CD4-positive, alpha-beta T cell (primary cell): ENCODE measurements around the gene NTHL1. TPM values are rescaled to one million over a fixed set of nuclear protein-coding genes. Genes with fewer than 3 reads are reported as not detected.
"Not testable (repeated sequence)": the region's sequence is repeated elsewhere in the genome, so short reads cannot be mapped to it uniquely, and the experiment has no call there.

Source experiments
- ATAC-seq: fragments of 200-7000 bp; cut with Tn5 transposase; one replicate; pipeline ENCODE4 v1.10.0; 2022; ENCODE audit warnings: mild to moderate bottlenecking; ENCODE audit not compliant: poor library complexity
- CTCF ChIA-PET: fragments of 350-600 bp; sonication (Branson Sonifier 250); formaldehyde crosslinking; loops from one replicate; lab custom pipeline; 2021; ENCODE audit warnings: antibody characterized with exemption, inconsistent platforms; lab: Charles Lee
- POLR2A ChIA-PET: fragments of 350-600 bp; sonication (Branson Sonifier 250); formaldehyde crosslinking; loops from one replicate; lab custom pipeline; 2021; ENCODE audit warnings: antibody characterized with exemption, inconsistent platforms; lab: Charles Lee
- DNase-seq, 14 experiments: peaks; one replicate each; pipeline ENCODE4 v3.0.0-alpha.2; 2013 to 2020; ENCODE audit warnings: mixed read lengths in 2 of 14
- H3K27ac ChIP-seq, 2 donors: one replicate each; pipeline versions ENCODE4 v1.5.1 to v1.7.0; 2013; ENCODE audit warnings: low read length in 2 of 2, low read depth in 1 of 2, mild to moderate bottlenecking in 1 of 2
- H3K27me3 ChIP-seq, 2 experiments: 1 replicate in 1 of 2; 2 replicates in 1 of 2; pipeline versions ENCODE4 v1.6.1 to v1.7.0; 2013; ENCODE audit warnings: low read length in 2 of 2, control low read depth in 1 of 2, mild to moderate bottlenecking in 1 of 2, moderate library complexity in 1 of 2; ENCODE audit not compliant: insufficient read depth in 2 of 2, control insufficient read depth in 1 of 2
- H3K36me3 ChIP-seq: one replicate; pipeline ENCODE4 v1.6.1; 2013; ENCODE audit warnings: low read length, control low read depth; ENCODE audit not compliant: insufficient read depth
- H3K4me1 ChIP-seq: one replicate; pipeline ENCODE4 v1.6.1; 2013; ENCODE audit warnings: low read length, control low read depth; ENCODE audit not compliant: insufficient read depth
- H3K4me3 ChIP-seq: one replicate; pipeline ENCODE4 v1.5.1; 2013; ENCODE audit warnings: mild to moderate bottlenecking, low read length, moderate library complexity
- H3K9me3 ChIP-seq, 2 experiments: 1 replicate in 1 of 2; 2 replicates in 1 of 2; pipeline versions ENCODE4 v1.6.1 to v1.7.0; 2013; ENCODE audit warnings: low read length in 2 of 2, mild to moderate bottlenecking in 2 of 2, control low read depth in 1 of 2, moderate library complexity in 1 of 2; ENCODE audit not compliant: control insufficient read depth in 1 of 2, insufficient read depth in 1 of 2
- H3K27ac Mint-ChIP-seq: one replicate; pipeline ENCODE4 v1.8.0; 2020; ENCODE audit warnings: mixed read lengths
- H3K27me3 Mint-ChIP-seq: one replicate; pipeline ENCODE4 v1.8.0; 2021; ENCODE audit warnings: mixed read lengths
- H3K36me3 Mint-ChIP-seq: one replicate; pipeline ENCODE4 v1.8.0; 2021; ENCODE audit warnings: low read depth, mixed read lengths
- H3K4me1 Mint-ChIP-seq: one replicate; pipeline ENCODE4 v1.8.0; 2021; ENCODE audit warnings: low read depth, mixed read lengths
- H3K4me3 Mint-ChIP-seq: one replicate; pipeline ENCODE4 v1.8.0; 2020; ENCODE audit warnings: mild to moderate bottlenecking, mixed read lengths
- H3K9me3 Mint-ChIP-seq: one replicate; pipeline ENCODE4 v1.8.0; 2020; ENCODE audit warnings: mixed read lengths
- intact Hi-C, 2 experiments: fragments of 100-400 bp; cut with DNase I in 1 of 2; cut with micrococcal nuclease in 1 of 2; formaldehyde crosslinking; loops; one replicate each; pipeline versions ENCODE4 v1.15.1 to v1.9.0; 2023 to 2025; cut with DNase I, micrococcal nuclease
- total RNA-seq, 174 experiments: library from RNA in 2 of 174; stranded (reverse) in 2 of 174; gene quantifications; one replicate each; pipeline ENCODE4 v1.2.3 and lab custom pipeline; 2021 to 2026
- TF ChIP-seq, protein P1 (sequence below): fragments of 200-600 bp; IDR thresholded peaks from one replicate; pipeline ENCODE4 v1.8.0; 2022; ENCODE audit warnings: antibody characterized with exemption, mild to moderate bottlenecking

NTHL1 gene
- total RNA-seq, 2 experiments from 2014 or later, result 2.7 to 2.9 TPM

DNA sequence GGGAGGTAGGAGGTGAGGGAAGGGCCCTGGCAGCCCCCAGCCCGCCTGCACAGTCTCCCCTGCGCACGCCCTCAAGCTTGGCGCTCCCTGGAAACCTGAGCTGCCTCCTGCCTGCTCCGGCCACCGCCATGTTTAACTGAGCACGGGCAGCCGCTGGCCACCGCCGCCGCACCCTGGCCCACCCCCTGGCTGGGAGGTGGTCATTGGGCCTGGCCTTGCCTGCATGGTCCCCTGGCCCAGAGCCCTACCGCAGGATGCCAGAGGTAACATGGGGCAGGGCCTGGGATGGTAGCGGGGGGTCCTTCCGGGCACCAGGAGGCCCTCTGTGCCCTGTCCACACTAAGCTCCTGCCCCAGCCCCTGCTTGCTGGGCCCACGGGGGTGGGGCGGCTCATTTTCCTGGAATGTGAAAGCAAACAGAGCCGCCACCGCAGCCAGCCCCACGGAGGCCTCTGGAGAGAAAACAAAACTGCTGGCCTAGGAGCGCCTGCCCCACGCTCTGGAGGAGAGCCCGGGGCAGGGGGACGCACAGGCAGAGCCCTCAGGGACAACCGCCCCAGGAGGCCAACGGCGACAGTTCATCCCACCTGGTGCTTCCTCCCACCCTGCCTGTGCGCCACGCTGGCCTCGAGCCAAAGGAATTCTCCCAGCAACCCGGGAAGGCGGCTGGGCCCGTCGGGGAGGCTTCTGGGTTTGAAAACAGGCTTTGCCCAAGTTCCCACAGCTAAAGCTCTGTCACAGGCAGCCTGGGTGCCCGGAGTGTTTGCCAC is 12.0 kb downstream of the NTHL1 start:
- TF ChIP-seq, protein P1, sequence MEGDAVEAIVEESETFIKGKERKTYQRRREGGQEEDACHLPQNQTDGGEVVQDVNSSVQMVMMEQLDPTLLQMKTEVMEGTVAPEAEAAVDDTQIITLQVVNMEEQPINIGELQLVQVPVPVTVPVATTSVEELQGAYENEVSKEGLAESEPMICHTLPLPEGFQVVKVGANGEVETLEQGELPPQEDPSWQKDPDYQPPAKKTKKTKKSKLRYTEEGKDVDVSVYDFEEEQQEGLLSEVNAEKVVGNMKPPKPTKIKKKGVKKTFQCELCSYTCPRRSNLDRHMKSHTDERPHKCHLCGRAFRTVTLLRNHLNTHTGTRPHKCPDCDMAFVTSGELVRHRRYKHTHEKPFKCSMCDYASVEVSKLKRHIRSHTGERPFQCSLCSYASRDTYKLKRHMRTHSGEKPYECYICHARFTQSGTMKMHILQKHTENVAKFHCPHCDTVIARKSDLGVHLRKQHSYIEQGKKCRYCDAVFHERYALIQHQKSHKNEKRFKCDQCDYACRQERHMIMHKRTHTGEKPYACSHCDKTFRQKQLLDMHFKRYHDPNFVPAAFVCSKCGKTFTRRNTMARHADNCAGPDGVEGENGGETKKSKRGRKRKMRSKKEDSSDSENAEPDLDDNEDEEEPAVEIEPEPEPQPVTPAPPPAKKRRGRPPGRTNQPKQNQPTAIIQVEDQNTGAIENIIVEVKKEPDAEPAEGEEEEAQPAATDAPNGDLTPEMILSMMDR, result no peak
- intact Hi-C loops, result no loop called here

DNA sequence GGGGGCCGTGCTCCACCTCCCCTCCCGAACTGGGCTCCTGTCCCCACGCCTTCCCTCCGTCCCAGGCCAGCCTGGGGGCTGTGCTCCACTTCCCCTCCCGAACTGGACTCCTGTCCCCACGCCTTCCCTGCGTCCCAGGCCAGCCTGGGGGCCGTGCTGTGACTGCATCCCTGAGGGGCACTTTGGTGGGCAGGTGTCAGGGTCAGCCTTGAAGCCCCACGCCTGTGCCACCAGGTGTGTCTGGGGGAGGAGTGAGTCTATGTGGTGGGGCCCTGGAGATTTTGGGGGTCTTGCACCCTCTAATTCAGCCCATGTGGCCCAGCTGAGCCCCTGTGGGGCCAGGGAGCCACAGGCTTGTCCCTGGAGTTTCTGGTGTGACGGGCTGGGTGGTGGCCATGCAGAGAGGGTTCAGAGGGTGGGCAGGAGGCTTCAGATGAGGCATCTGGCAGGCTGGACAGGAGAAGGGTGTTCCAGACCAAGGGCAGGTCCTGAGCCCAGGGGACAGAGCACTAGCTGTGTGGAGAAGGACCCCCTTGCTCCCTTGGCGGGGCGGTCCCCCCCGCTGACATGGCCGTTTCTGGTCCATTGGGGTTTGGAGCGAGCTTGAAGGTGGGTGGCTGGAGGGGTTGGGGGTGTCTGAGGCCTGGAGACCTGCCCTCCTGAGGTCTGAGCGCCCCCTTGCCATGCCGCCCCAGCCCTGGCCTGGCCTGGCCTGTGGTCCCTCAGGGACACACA is 12.8 kb downstream of the NTHL1 start:
- ChIA-PET POLR2A (no interaction called here), CTCF (no interaction called here)
- Histone ChIP-seq H3K27ac (no peak overlapping the region), H3K9me3 (no peaks in the 10 kb centered on the region), H3K36me3 (no peaks in the 10 kb centered on the region), H3K27me3 (no peaks in the 10 kb centered on the region), H3K4me1 (peaks cover 7% of the 10 kb centered on the region), H3K4me3 (no peak overlapping the region)
- DNase-seq (no peak), ATAC-seq (no peak)
- TF ChIP-seq, protein P1, result no peak
- Mint-ChIP-seq H3K27ac (no peak overlapping the region), H3K27me3 (no peaks in the 10 kb centered on the region), H3K36me3 (no peaks in the 10 kb centered on the region), H3K4me3 (no peak overlapping the region), H3K9me3 (no peaks in the 10 kb centered on the region), H3K4me1 (no peaks in the 10 kb centered on the region)
- intact Hi-C loops, result no loop called here

More for the DNA sequence above, 12.0 kb downstream of the NTHL1 start:
- ChIA-PET CTCF (interaction anchor here (0.6 kb wide), 1 partner anchor 872 kb away, joined by 3 read pairs; no protein-coding TSS in a partner anchor), POLR2A (no interaction called here)
- ATAC-seq (no peak), DNase-seq (no peak)
- Mint-ChIP-seq H3K9me3 (no peaks in the 10 kb centered on the region), H3K4me1 (no peaks in the 10 kb centered on the region), H3K36me3 (no peaks in the 10 kb centered on the region), H3K4me3 (no peak overlapping the region), H3K27ac (no peak overlapping the region), H3K27me3 (no peaks in the 10 kb centered on the region)
- H3K9me3 ChIP-seq, result no peaks in the 10 kb centered on the region
- no peaks in the 10 kb centered on the region for H3K27me3 ChIP-seq
- no peak overlapping the region for H3K27ac ChIP-seq
- no peaks in the 10 kb centered on the region for H3K36me3 ChIP-seq
- H3K4me3 ChIP-seq, result no peak overlapping the region
- H3K4me1 ChIP-seq, result peaks cover 7% of the 10 kb centered on the region

GRCh38 chr16:2033909-2034695 is 13.5 kb downstream of the NTHL1 start:
- intact Hi-C loops, H3K9me3 ChIP-seq, H3K27me3 ChIP-seq, POLR2A ChIA-PET, H3K27ac Mint-ChIP-seq, DNase-seq, H3K4me1 Mint-ChIP-seq, CTCF ChIA-PET, H3K4me3 Mint-ChIP-seq, H3K36me3 Mint-ChIP-seq, H3K27me3 Mint-ChIP-seq, H3K36me3 ChIP-seq, H3K9me3 Mint-ChIP-seq, H3K4me3 ChIP-seq, H3K27ac ChIP-seq, ATAC-seq, H3K4me1 ChIP-seq: not testable (repeated sequence)
